H9 (cell line): ENCODE results near the gene ACAP2. TPM values are rescaled to one million over a fixed set of nuclear protein-coding genes. Genes with fewer than 3 reads are reported as not detected.

Source experiments
- DNase-seq: peaks from one replicate; pipeline ENCODE4 v3.0.0-alpha.2; 2017
- H2AFZ ChIP-seq: one replicate; pipeline ENCODE4 v1.6.1; 2013; ENCODE audit warnings: mild to moderate bottlenecking, low read length, control low read depth, moderate library complexity
- H2AK5ac ChIP-seq: 2 replicates; pipeline ENCODE4 v1.6.1; 2013; ENCODE audit warnings: low read length, control low read depth, mixed read lengths; ENCODE audit not compliant: insufficient read length
- H2BK120ac ChIP-seq: one replicate; pipeline ENCODE4 v1.6.1; 2013; ENCODE audit warnings: low read depth, mild to moderate bottlenecking, low read length, control low read depth, inconsistent platforms; ENCODE audit not compliant: poor library complexity, severe bottlenecking
- H2BK12ac ChIP-seq: 2 replicates; pipeline ENCODE4 v1.6.1; 2013; ENCODE audit warnings: low read length, control low read depth, mixed read lengths, low read depth; ENCODE audit not compliant: insufficient read length
- H2BK15ac ChIP-seq: 2 replicates; pipeline ENCODE4 v1.6.1; 2013; ENCODE audit warnings: low read depth, low read length, control low read depth
- H2BK20ac ChIP-seq: one replicate; pipeline ENCODE4 v1.6.1; 2013; ENCODE audit warnings: low read depth, mild to moderate bottlenecking, low read length, control low read depth, inconsistent platforms; ENCODE audit not compliant: poor library complexity, severe bottlenecking
- H2BK5ac ChIP-seq: 2 replicates; pipeline ENCODE4 v1.6.1; 2013; ENCODE audit warnings: low read length, control low read depth, mixed read lengths; ENCODE audit not compliant: insufficient read length
- H3K14ac ChIP-seq: 2 replicates; pipeline ENCODE4 v1.6.1; 2013; ENCODE audit warnings: low read length, control low read depth; ENCODE audit not compliant: insufficient read depth
- H3K18ac ChIP-seq: 2 replicates; pipeline ENCODE4 v1.6.1; 2013; ENCODE audit warnings: low read depth, mild to moderate bottlenecking, mixed read lengths, low read length, control low read depth; ENCODE audit not compliant: insufficient read length
- H3K23ac ChIP-seq: 2 replicates; pipeline ENCODE4 v1.6.1; 2013; ENCODE audit warnings: low read length, control low read depth, mixed read lengths, low read depth; ENCODE audit not compliant: insufficient read length
- H3K23me2 ChIP-seq: 2 replicates; pipeline ENCODE4 v1.6.1; 2013; ENCODE audit warnings: low read depth, mild to moderate bottlenecking, mixed read lengths, low read length, control low read depth; ENCODE audit not compliant: insufficient read length, poor library complexity, severe bottlenecking
- H3K27ac ChIP-seq: 2 replicates; pipeline ENCODE4 v1.5.1; 2013; ENCODE audit warnings: low read length, control low read depth, mixed read lengths, low read depth; ENCODE audit not compliant: insufficient read length
- H3K27me3 ChIP-seq: 2 replicates; pipeline ENCODE4 v1.6.1; 2013; ENCODE audit warnings: low read length, control low read depth, inconsistent platforms; ENCODE audit not compliant: insufficient read depth
- H3K4ac ChIP-seq: 2 replicates; pipeline ENCODE4 v1.6.1; 2013; ENCODE audit warnings: low read depth, mild to moderate bottlenecking, control low read depth, inconsistent platforms, low read length, moderate library complexity
- H3K4me1 ChIP-seq: 2 replicates; pipeline ENCODE4 v1.6.1; 2013; ENCODE audit warnings: low read length, control low read depth, inconsistent platforms; ENCODE audit not compliant: insufficient read depth
- H3K4me2 ChIP-seq: 2 replicates; pipeline ENCODE4 v1.6.1; 2013; ENCODE audit warnings: low read length, control low read depth, mixed read lengths; ENCODE audit not compliant: insufficient read length, insufficient read depth
- H3K56ac ChIP-seq: 2 replicates; pipeline ENCODE4 v1.6.1; 2013; ENCODE audit warnings: low read depth, mild to moderate bottlenecking, mixed read lengths, low read length, control low read depth; ENCODE audit not compliant: insufficient read length
- H3K79me1 ChIP-seq: 2 replicates; pipeline ENCODE4 v1.6.1; 2013; ENCODE audit warnings: low read depth, mild to moderate bottlenecking, moderate library complexity, low read length, control low read depth, inconsistent platforms; ENCODE audit not compliant: insufficient read depth, poor library complexity, severe bottlenecking
- H3K79me2 ChIP-seq: 2 replicates; pipeline ENCODE4 v1.6.1; 2013; ENCODE audit warnings: low read length, control low read depth, inconsistent platforms; ENCODE audit not compliant: insufficient read depth
- H3K9ac ChIP-seq: 2 replicates; pipeline ENCODE4 v1.6.1; 2013; ENCODE audit warnings: low read length, control low read depth, mixed read lengths; ENCODE audit not compliant: insufficient read length; ENCODE audit errors: extremely low read depth
- H3K9me3 ChIP-seq: one replicate; pipeline ENCODE4 v1.6.1; 2013; ENCODE audit warnings: low read depth, low read length, inconsistent platforms; ENCODE audit not compliant: control insufficient read depth
- H3T11ph ChIP-seq: one replicate; pipeline ENCODE4 v1.6.1; 2013; ENCODE audit warnings: mild to moderate bottlenecking, low read length, control low read depth, inconsistent platforms
- H4K20me1 ChIP-seq: one replicate; pipeline ENCODE4 v1.6.1; 2013; ENCODE audit not compliant: control insufficient read depth, insufficient read length, insufficient read depth
- H4K5ac ChIP-seq: 2 replicates; pipeline ENCODE4 v1.6.1; 2013; ENCODE audit warnings: low read depth, mild to moderate bottlenecking, mixed read lengths, low read length, control low read depth; ENCODE audit not compliant: insufficient read length
- H4K8ac ChIP-seq: replicated peaks from 2 replicates; pipeline ENCODE4 v1.6.1; 2013; ENCODE audit warnings: low read length, control low read depth, mixed read lengths, low read depth; ENCODE audit not compliant: insufficient read length
- H4K91ac ChIP-seq: 2 replicates; pipeline ENCODE4 v1.6.1; 2013; ENCODE audit warnings: low read depth, mild to moderate bottlenecking, moderate library complexity, mixed read lengths, low read length, control low read depth; ENCODE audit not compliant: insufficient read length
- H3K27ac Mint-ChIP-seq, 3 experiments: 2 replicates in 2 of 3; 3 replicates in 1 of 3; pipeline ENCODE4 v1.8.0; 2020 to 2021; ENCODE audit warnings: mixed read lengths in 3 of 3, mild to moderate bottlenecking in 1 of 3, moderate library complexity in 1 of 3
- H3K27me3 Mint-ChIP-seq: 2 replicates; pipeline ENCODE4 v1.8.0; 2021; ENCODE audit warnings: low read depth, mild to moderate bottlenecking, moderate library complexity, mixed read lengths
- H3K36me3 Mint-ChIP-seq, 3 experiments: 2 replicates in 2 of 3; 3 replicates in 1 of 3; pipeline ENCODE4 v1.8.0; 2020 to 2021; ENCODE audit warnings: low read depth in 3 of 3, mixed read lengths in 3 of 3; ENCODE audit not compliant: insufficient read depth in 1 of 3
- H3K4me1 Mint-ChIP-seq, 2 experiments: 2 replicates each; pipeline ENCODE4 v1.8.0; 2020; ENCODE audit warnings: mixed read lengths in 2 of 2
- H3K4me3 Mint-ChIP-seq, 2 experiments: 2 replicates in 1 of 2; 3 replicates in 1 of 2; pipeline ENCODE4 v1.8.0; 2020 to 2021; ENCODE audit warnings: mild to moderate bottlenecking in 2 of 2, mixed read lengths in 2 of 2, moderate library complexity in 1 of 2
- H3K9me3 Mint-ChIP-seq, 2 experiments: 2 replicates in 1 of 2; 3 replicates in 1 of 2; pipeline ENCODE4 v1.8.0; 2020; ENCODE audit warnings: mild to moderate bottlenecking in 2 of 2, mixed read lengths in 2 of 2, moderate library complexity in 1 of 2
- WGBS: extraction: QIAGEN DNeasy Blood & Tissue Kit; methylation state at CpG from one replicate; pipeline ENCODE4 v1.1.7; 2013; ENCODE audit warnings: missing lambda C conversion rate, low lambda C conversion rate, mixed read lengths; ENCODE audit not compliant: insufficient read length; ENCODE audit errors: extremely low coverage; 5-methylcytosine and 5-hydroxymethylcytosine counted together
- total RNA-seq: library from RNA; stranded (reverse); gene quantifications from 2 replicates; pipeline ENCODE4 v1.2.1, GENCODE V29; 2021
- TF ChIP-seq, protein P1 (sequence below): fragments of 200-600 bp; sonication (generic); conservative IDR thresholded peaks from 3 replicates; pipeline ENCODE4 v1.8.0; 2021; ENCODE audit warnings: antibody characterized with exemption, mild to moderate bottlenecking

ACAP2 gene
- total RNA-seq, 1 experiment from 2014 or later = 30.8 TPM

DNA sequence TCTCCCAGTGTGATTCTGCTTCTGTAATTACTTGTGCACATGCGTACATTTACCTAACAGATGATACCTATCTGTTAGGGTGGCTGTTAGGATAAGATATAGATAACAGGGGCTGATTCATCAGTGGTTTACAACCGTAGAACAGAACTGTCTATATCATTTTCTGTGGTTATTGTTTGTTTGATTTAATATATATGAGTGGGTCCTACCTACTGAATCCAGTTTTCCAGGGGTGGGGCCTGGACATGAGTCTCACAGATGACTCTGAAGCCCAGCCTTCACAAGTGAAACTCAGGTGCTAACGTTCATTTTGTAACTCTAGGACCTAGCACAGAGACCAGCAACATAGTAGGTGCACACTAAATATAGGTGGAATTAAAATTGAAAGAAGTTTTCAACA is 10.4 kb upstream of the ACAP2 start:
- no peak for DNase-seq
- WGBS = no CpG with 5 or more reads among the region's 3 CpGs
- Mint-ChIP-seq H3K9me3 (peaks cover 0 to 7% of the 10 kb centered on the region in 2 experiments; a peak in 2 of 5 replicates), H3K4me3 (no peak overlapping the region), H3K27me3 (no peaks in the 10 kb centered on the region; the same call in 1 of the 2 replicates), H3K36me3 (no peaks in the 10 kb centered on the region), H3K4me1 (peaks cover 11 to 21% of the 10 kb centered on the region in 2 experiments), H3K27ac (no peak overlapping the region)
- H3K4me1 ChIP-seq = no peaks in the 10 kb centered on the region
- peaks cover 2% of the 10 kb centered on the region; the same call in 1 of the 2 replicates for H3K27me3 ChIP-seq
- no peaks in the 10 kb centered on the region for H3K79me2 ChIP-seq
- H2BK120ac ChIP-seq = no peak overlapping the region
- H2AFZ ChIP-seq = no peak overlapping the region
- H3K14ac ChIP-seq = no peak overlapping the region
- H3K4me2 ChIP-seq = no peak overlapping the region
- H3K23me2 ChIP-seq = no peaks in the 10 kb centered on the region
- H3K23ac ChIP-seq = no peak overlapping the region
- no peak overlapping the region for H3K56ac ChIP-seq
- H2BK20ac ChIP-seq = no peak overlapping the region
- no peak overlapping the region for H3K18ac ChIP-seq
- no peaks in the 10 kb centered on the region for H3K79me1 ChIP-seq
- TF ChIP-seq, protein P1, sequence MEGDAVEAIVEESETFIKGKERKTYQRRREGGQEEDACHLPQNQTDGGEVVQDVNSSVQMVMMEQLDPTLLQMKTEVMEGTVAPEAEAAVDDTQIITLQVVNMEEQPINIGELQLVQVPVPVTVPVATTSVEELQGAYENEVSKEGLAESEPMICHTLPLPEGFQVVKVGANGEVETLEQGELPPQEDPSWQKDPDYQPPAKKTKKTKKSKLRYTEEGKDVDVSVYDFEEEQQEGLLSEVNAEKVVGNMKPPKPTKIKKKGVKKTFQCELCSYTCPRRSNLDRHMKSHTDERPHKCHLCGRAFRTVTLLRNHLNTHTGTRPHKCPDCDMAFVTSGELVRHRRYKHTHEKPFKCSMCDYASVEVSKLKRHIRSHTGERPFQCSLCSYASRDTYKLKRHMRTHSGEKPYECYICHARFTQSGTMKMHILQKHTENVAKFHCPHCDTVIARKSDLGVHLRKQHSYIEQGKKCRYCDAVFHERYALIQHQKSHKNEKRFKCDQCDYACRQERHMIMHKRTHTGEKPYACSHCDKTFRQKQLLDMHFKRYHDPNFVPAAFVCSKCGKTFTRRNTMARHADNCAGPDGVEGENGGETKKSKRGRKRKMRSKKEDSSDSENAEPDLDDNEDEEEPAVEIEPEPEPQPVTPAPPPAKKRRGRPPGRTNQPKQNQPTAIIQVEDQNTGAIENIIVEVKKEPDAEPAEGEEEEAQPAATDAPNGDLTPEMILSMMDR = no peak
- no peaks in the 10 kb centered on the region for H3K9me3 ChIP-seq
- no peak overlapping the region for H4K8ac ChIP-seq
- H4K91ac ChIP-seq = no peak overlapping the region
- H2BK5ac ChIP-seq = no peak overlapping the region
- H3T11ph ChIP-seq = no peak overlapping the region
- no peak overlapping the region for H3K27ac ChIP-seq
- no peak overlapping the region for H3K9ac ChIP-seq
- H3K4ac ChIP-seq = no peak overlapping the region
- no peaks in the 10 kb centered on the region for H4K20me1 ChIP-seq
- H2BK12ac ChIP-seq = no peak overlapping the region
- no peak overlapping the region for H2AK5ac ChIP-seq
- no peak overlapping the region for H2BK15ac ChIP-seq
- H4K5ac ChIP-seq = no peak overlapping the region
